HS-5 (cell line): ENCODE data around the gene ALDH3B2.

Source experiments
- DNase-seq: peaks from one replicate; pipeline ENCODE4 v3.0.0-alpha.2; 2012; ENCODE audit warnings: low read depth

The ALDH3B2 gene

DNA sequence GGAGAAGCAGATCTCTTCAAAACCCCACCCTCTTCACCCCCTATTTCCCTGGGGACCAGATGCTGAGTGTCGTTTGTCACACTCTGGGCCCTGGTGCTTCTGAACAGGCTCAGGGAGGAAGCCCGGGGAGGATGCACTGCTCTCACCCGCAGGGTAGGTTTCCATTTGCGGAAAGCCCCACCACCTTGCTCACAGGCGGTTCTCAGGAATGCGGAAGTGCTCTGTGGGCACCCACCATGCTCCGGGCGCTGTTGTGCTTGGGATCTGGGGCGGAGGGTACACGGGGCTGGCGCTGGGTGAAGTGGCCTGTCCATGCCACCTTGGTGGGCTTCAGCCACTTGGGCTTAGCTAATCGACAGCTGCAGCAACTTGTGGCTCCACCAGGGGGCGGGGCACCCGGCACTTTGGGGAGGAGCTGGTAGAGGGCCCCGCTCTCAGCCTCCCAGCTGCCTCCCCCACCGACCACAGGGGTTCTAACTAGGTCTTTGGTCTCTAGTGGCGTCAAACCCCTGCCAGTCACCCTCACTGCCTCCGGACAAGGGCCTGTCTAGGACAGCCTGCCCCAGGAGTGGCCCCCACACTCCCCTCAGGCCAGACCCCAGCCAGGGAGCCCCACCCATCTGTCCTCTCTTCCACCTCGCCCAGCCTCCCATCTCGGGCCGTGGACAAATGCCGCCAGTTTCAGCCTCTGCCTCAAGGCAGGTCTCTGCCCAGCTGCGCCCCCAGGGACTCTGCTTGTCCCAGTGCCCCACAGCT is 60.3 kb downstream of the ALDH3B2 start:
- DNase-seq = no peak

DNA sequence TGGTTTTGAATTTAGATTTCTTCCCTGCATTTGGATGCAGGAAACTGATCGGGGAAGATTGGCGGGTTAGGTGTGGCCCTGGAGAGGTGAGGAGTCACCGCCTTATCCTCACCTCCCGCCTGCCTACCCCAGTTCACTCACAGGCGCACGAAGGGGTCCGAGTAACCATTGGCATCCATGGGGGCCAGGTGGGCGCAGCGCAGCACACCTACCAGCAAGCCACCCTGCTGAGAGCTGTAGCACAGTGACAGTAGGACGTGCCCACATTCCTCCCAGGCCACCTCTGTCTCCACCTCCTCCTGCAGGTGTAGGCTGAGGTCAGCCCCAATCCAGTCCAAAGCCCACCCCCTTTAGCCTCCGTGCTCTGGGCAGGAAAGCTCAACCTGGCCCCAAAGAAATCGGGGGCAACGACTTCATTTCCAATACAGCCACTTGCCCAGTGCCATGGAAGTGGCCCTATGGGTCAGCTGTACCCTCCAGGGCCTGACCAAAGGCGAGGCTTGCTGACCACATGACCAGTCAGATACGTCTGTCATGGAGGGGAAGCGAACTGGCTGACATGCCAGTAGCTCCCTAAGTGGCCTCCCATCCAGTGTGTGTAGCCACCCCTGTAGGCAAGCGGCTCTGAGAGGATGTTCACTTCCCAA is 61.0 kb downstream of the ALDH3B2 start:
- no peak for DNase-seq

DNA sequence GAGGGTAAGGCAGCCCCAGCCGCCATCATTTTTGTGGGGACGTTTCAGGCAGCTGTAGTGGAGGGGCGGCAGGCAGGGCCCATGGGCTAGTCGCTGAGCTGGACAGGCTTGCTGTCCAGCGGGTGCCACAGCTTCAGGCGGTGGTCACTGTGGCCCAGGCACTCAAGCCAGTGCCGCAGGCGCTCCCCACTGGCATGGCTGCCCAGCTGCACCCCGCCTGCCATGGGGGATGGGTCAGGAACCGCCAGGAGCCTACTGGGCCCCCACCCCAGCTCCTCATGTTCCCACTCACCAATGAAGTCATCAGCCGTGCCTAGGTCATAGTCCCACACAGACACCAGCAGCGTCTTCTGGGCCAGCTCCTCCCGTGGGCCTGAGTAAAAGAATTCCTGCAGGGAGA is 61.7 kb downstream of the ALDH3B2 start:
- no peak for DNase-seq
